ENCODE data around the gene GRIK5.

The GRIK5 gene

GRCh38 chr19:41969772-41970458 is 100.1 kb downstream of the GRIK5 start:
- Histone ChIP-seq H3K4me2 (ENCODE audit: insufficient read depth, low read length) (no peak overlapping the region), H3K27ac (ENCODE audit: low read length) (no peak overlapping the region), H3K4me3 (ENCODE audit: low read depth in 1 of 2, low read length in 2 of 2) (no peak overlapping the region), H3K27me3 (ENCODE audit: insufficient read depth, low read length, poor library complexity) (no peaks in the 10 kb centered on the region), H3K36me3 (ENCODE audit: insufficient read depth, low read length) (peaks cover 75% of the 10 kb centered on the region), H4K20me1 (ENCODE audit: insufficient read depth, low read length) (no peaks in the 10 kb centered on the region), H3K9ac (ENCODE audit: low read depth, low read length) (no peak overlapping the region), H3K9me3 (ENCODE audit: insufficient read depth, low read length, severe bottlenecking) (no peaks in the 10 kb centered on the region), H3K4me1 (ENCODE audit: insufficient read depth, low read length) (no peaks in the 10 kb centered on the region), H2AFZ (ENCODE audit: low read depth, low read length) (no peak overlapping the region), H3K79me2 (ENCODE audit: insufficient read depth, low read length) (no peaks in the 10 kb centered on the region)
- TF ChIP-seq CTCF (IDR thresholded peaks at IDR 0.05; ENCODE audit: borderline replicate concordance, extremely low read depth, low read length, poor library complexity, severe bottlenecking) = no peak
- no peak for TF ChIP-seq EZH2 (IDR thresholded peaks at IDR 0.05; ENCODE audit: borderline replicate concordance, low read depth, low read length, severe bottlenecking)
- ATAC-seq (ENCODE audit: insufficient read depth, low read depth) (no peak), DNase-seq (no peak)

GRCh38 chr19:41968751-41969595 is 101.0 kb downstream of the GRIK5 start:
- peaks cover 67% of the 10 kb centered on the region for H3K36me3 ChIP-seq (ENCODE audit: insufficient read depth, low read length)
- DNase-seq = no peak
- no peaks in the 10 kb centered on the region for H3K4me1 ChIP-seq (ENCODE audit: insufficient read depth, low read length)
- H3K27ac ChIP-seq (ENCODE audit: low read length) = no peak overlapping the region
- no peaks in the 10 kb centered on the region for H3K27me3 ChIP-seq (ENCODE audit: insufficient read depth, low read length, poor library complexity)
- H3K79me2 ChIP-seq (ENCODE audit: insufficient read depth, low read length) = no peaks in the 10 kb centered on the region
- TF ChIP-seq CTCF (IDR thresholded peaks at IDR 0.05; ENCODE audit: borderline replicate concordance, extremely low read depth, low read length, poor library complexity, severe bottlenecking) (no peak), EZH2 (IDR thresholded peaks at IDR 0.05; ENCODE audit: borderline replicate concordance, low read depth, low read length, severe bottlenecking) (no peak)
- H4K20me1 ChIP-seq (ENCODE audit: insufficient read depth, low read length) = no peaks in the 10 kb centered on the region
- ATAC-seq (ENCODE audit: insufficient read depth, low read depth) = no peak
- H3K9me3 ChIP-seq (ENCODE audit: insufficient read depth, low read length, severe bottlenecking) = no peaks in the 10 kb centered on the region
- no peak overlapping the region for H2AFZ ChIP-seq (ENCODE audit: low read depth, low read length)
- no peak overlapping the region for H3K9ac ChIP-seq (ENCODE audit: low read depth, low read length)
- no peak overlapping the region for H3K4me3 ChIP-seq (ENCODE audit: low read depth in 1 of 2, low read length in 2 of 2)
- H3K4me2 ChIP-seq (ENCODE audit: insufficient read depth, low read length) = no peak overlapping the region

- Histone ChIP-seq H3K9ac (ENCODE audit: low read depth, low read length) (no peak overlapping the region), H3K4me1 (ENCODE audit: insufficient read depth, low read length) (no peaks in the 10 kb centered on the region), H3K9me3 (ENCODE audit: insufficient read depth, low read length, severe bottlenecking) (no peaks in the 10 kb centered on the region), H3K27me3 (ENCODE audit: insufficient read depth, low read length, poor library complexity) (no peaks in the 10 kb centered on the region), H3K27ac (ENCODE audit: low read length) (no peak overlapping the region), H2AFZ (ENCODE audit: low read depth, low read length) (no peak overlapping the region), H3K36me3 (ENCODE audit: insufficient read depth, low read length) (peaks cover 54% of the 10 kb centered on the region), H4K20me1 (ENCODE audit: insufficient read depth, low read length) (no peaks in the 10 kb centered on the region), H3K4me2 (ENCODE audit: insufficient read depth, low read length) (no peak overlapping the region), H3K79me2 (ENCODE audit: insufficient read depth, low read length) (no peaks in the 10 kb centered on the region), H3K4me3 (ENCODE audit: low read depth in 1 of 2, low read length in 2 of 2) (no peak overlapping the region)
- DNase-seq (no peak), ATAC-seq (ENCODE audit: insufficient read depth, low read depth) (no peak)
- TF ChIP-seq CTCF (IDR thresholded peaks at IDR 0.05; ENCODE audit: borderline replicate concordance, extremely low read depth, low read length, poor library complexity, severe bottlenecking) (no peak), EZH2 (IDR thresholded peaks at IDR 0.05; ENCODE audit: borderline replicate concordance, low read depth, low read length, severe bottlenecking) (no peak)
Observed at GRCh38 chr19:41967054-41967783, 102.8 kb downstream of the GRIK5 start.
